Right lobe of liver (tissue), 4 donors: ENCODE data around the gene BDNF.

Experiments
- POLR2A ChIP-seq: fragments of 450-650 bp; IDR thresholded peaks from one replicate; pipeline ENCODE4 v1.6.1; 2017; ENCODE audit warnings: antibody characterized with exemption, mild to moderate bottlenecking
- TF ChIP-seq, protein P1 (sequence below), 4 donors: fragments of 200-600 bp in 3 of 4; fragments of 450-650 bp in 1 of 4; IDR thresholded peaks; one replicate each; pipeline versions ENCODE4 v1.5.1 to v1.8.0; 2016 to 2022; ENCODE audit warnings: antibody characterized with exemption in 4 of 4, mild to moderate bottlenecking in 2 of 4
- donor health status: DM: no; HTN: no; CAD: no.
- donor health status: DM: no; HTN: no; CAD: no.
- donor health status: DM: no; HTN: yes; CAD: no.

DNA sequence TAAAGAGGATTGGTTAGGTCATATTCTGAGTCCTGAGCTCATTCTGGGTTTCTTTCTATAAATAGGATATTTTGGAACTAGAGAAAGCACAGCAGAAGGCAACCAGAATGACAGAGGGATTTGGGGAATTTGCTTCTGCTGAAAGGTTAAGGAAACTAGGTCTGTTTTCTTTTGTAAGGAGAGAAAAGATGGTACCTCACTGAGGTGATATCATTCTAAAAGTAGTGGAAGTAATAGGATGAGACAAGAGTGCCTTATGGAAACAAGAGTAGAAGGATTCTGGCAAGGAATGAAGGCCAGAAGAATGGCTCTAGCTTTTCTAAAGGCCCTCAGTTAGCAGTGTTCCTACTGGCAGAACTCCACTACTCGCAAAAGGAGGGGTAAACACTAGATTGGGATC is 26.7 kb upstream of the BDNF start:
- TF ChIP-seq, protein P1, sequence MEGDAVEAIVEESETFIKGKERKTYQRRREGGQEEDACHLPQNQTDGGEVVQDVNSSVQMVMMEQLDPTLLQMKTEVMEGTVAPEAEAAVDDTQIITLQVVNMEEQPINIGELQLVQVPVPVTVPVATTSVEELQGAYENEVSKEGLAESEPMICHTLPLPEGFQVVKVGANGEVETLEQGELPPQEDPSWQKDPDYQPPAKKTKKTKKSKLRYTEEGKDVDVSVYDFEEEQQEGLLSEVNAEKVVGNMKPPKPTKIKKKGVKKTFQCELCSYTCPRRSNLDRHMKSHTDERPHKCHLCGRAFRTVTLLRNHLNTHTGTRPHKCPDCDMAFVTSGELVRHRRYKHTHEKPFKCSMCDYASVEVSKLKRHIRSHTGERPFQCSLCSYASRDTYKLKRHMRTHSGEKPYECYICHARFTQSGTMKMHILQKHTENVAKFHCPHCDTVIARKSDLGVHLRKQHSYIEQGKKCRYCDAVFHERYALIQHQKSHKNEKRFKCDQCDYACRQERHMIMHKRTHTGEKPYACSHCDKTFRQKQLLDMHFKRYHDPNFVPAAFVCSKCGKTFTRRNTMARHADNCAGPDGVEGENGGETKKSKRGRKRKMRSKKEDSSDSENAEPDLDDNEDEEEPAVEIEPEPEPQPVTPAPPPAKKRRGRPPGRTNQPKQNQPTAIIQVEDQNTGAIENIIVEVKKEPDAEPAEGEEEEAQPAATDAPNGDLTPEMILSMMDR (IDR thresholded peaks at IDR 0.05) = no peak
- no peak for TF ChIP-seq POLR2A
